Measurements from ENCODE around the gene WDSUB1. TPM values are rescaled to one million over a fixed set of nuclear protein-coding genes. Genes with fewer than 3 reads are reported as not detected.

Gene WDSUB1
- total and polyA plus RNA-seq, 9 of the 15 experiments (the other 6 are each of a cell fraction or from before 2014, with no cell fraction given), result 5.2 to 13.7 (median 9.4) TPM

- no peak for TF ChIP-seq ESRRA (IDR thresholded peaks at IDR 0.05; ENCODE audit: borderline replicate concordance, low read depth)
- TF ChIP-seq TCF15 (CRISPR knock-in tag; IDR thresholded peaks at IDR 0.05), result no peak
- TF ChIP-seq POU5F1 (IDR thresholded peaks at IDR 0.05; ENCODE audit: borderline replicate concordance, low read depth, low read length, partially characterized antibody), result no peak
- no peak for TF ChIP-seq NCOA2 (IDR thresholded peaks at IDR 0.05; ENCODE audit: partially characterized antibody in 2 of 2)
- TF ChIP-seq ZNF354B (CRISPR knock-in tag; IDR thresholded peaks at IDR 0.05), result no peak
- TF ChIP-seq RBM34 (IDR thresholded peaks at IDR 0.05; ENCODE audit: borderline replicate concordance, insufficient read depth, low read length), result no peak
- no peak for TF ChIP-seq ZNF24 (IDR thresholded peaks at IDR 0.05)
- no peak for TF ChIP-seq ZBTB49 (CRISPR knock-in tag; IDR thresholded peaks at IDR 0.05; ENCODE audit: borderline replicate concordance)
- TF ChIP-seq KAT8 (IDR thresholded peaks at IDR 0.05; ENCODE audit: low read depth), result no peak
- 0 out of 2 replicates have a peak, but pooled peaks have one; percentile 75 for TF ChIP-seq NR1H2 (CRISPR knock-in tag; IDR thresholded peaks at IDR 0.05)
- no peak for TF ChIP-seq CGGBP1 (CRISPR knock-in tag; IDR thresholded peaks at IDR 0.05)
- peak; percentile 31; the same call in 1 of the 2 replicates for TF ChIP-seq ZNF316 (IDR thresholded peaks at IDR 0.05)
- TF ChIP-seq CBX3 (IDR thresholded peaks at IDR 0.05; ENCODE audit: borderline replicate concordance in 1 of 2, low read length in 2 of 2), result no peak
- TF ChIP-seq ZMIZ1 (IDR thresholded peaks at IDR 0.05; ENCODE audit: low read depth in 2 of 2, low read length in 2 of 2), result no peak
- no peak for TF ChIP-seq GTF2B (IDR thresholded peaks at IDR 0.05; ENCODE audit: extremely low read depth, insufficient read length)
- TF ChIP-seq WHSC1 (IDR thresholded peaks at IDR 0.05; ENCODE audit: low read length), result no peak
- no peak for TF ChIP-seq NCOA6 (IDR thresholded peaks at IDR 0.05)
Observed at GRCh38 chr2:159285929-159286708, at the start of gene WDSUB1 (continued).

Data from K562 (cell line).